Endothelial cell of umbilical vein (primary cell): ENCODE results near the gene IL32. TPM values are rescaled to one million over a fixed set of nuclear protein-coding genes. Genes with fewer than 3 reads are reported as not detected.

Experiments used
- BruUV-seq: library from RNA; stranded (reverse); fragments of 400-500 nt; replicated peaks from 2 replicates; lab custom pipeline; 2021; lab: Mats Ljungman, UMichigan
- CTCF ChIA-PET: fragments of 300-600, 350-600 bp; sonication (Branson Sonifier 250); formaldehyde crosslinking; loops from one replicate; lab custom pipeline; 2021; ENCODE audit warnings: antibody characterized with exemption, inconsistent platforms; lab: Charles Lee
- POLR2A ChIA-PET: fragments of 300-600, 350-600 bp; sonication (Branson Sonifier 250); formaldehyde crosslinking; loops from one replicate; lab custom pipeline; 2021; ENCODE audit warnings: antibody characterized with exemption, inconsistent platforms; lab: Charles Lee
- DNase-seq: peaks from one replicate; pipeline ENCODE4 v3.0.0-alpha.2; 2011; ENCODE audit warnings: low read depth, low spot score
- FAIRE-seq: peaks from 2 replicates; lab custom pipeline; 2011; peaks lifted over from hg19 to GRCh38; lab: Jason Lieb, UNC
- H2AFZ ChIP-seq: 2 replicates; pipeline ENCODE4 v1.6.0; 2012; ENCODE audit warnings: low read depth, low read length, control low read depth, inconsistent platforms
- H3K27ac ChIP-seq: 2 replicates; pipeline ENCODE4 v1.5.1; 2011; ENCODE audit warnings: low read depth, mild to moderate bottlenecking, control low read depth, low read length, moderate library complexity; ENCODE audit not compliant: insufficient read depth
- H3K27me3 ChIP-seq, 2 experiments: 2 replicates each; pipeline versions ENCODE4 v1.6.0 to v1.6.1; 2011; ENCODE audit warnings: low read length in 2 of 2, mixed read lengths in 1 of 2; ENCODE audit not compliant: control insufficient read depth in 2 of 2, insufficient read depth in 2 of 2
- H3K36me3 ChIP-seq, 2 experiments: 2 replicates in 1 of 2; 3 replicates in 1 of 2; pipeline ENCODE4 v1.5.1; 2011; ENCODE audit warnings: low read length in 2 of 2, mild to moderate bottlenecking in 1 of 2, moderate library complexity in 1 of 2; ENCODE audit not compliant: control insufficient read depth in 2 of 2, insufficient read depth in 2 of 2; ENCODE audit errors: extremely low read depth in 1 of 2
- H3K4me1 ChIP-seq: 3 replicates; pipeline ENCODE4 v1.5.1; 2011; ENCODE audit warnings: mild to moderate bottlenecking, low read length; ENCODE audit not compliant: control insufficient read depth, insufficient read depth; ENCODE audit errors: extremely low read depth
- H3K4me2 ChIP-seq: 2 replicates; pipeline ENCODE4 v1.6.1; 2011; ENCODE audit warnings: low read length, control low read depth, mixed read lengths; ENCODE audit not compliant: insufficient read depth
- H3K4me3 ChIP-seq, 3 experiments: fragments of 200-600 bp in 1 of 3; sonication (generic), shearing (Covaris generic) in 1 of 3; replicated peaks in 1 of 3; 2 replicates each; pipeline ENCODE4 v1.5.1; 2011 to 2016; ENCODE audit warnings: control low read depth in 3 of 3, low read length in 3 of 3, mild to moderate bottlenecking in 2 of 3, inconsistent platforms in 1 of 3, low read depth in 1 of 3, moderate library complexity in 1 of 3; ENCODE audit not compliant: insufficient read depth in 1 of 3
- H3K79me2 ChIP-seq: 2 replicates; pipeline ENCODE4 v1.6.0; 2012; ENCODE audit warnings: low read length, inconsistent platforms; ENCODE audit not compliant: control insufficient read depth, insufficient read depth
- H3K9ac ChIP-seq: replicated peaks from 2 replicates; pipeline ENCODE3; 2011; ENCODE audit warnings: low read length, control low read depth; ENCODE audit not compliant: insufficient read depth; ENCODE audit errors: extremely low read depth
- H3K9me1 ChIP-seq: replicated peaks from 3 replicates; pipeline ENCODE4 v1.6.0; 2011; ENCODE audit warnings: mild to moderate bottlenecking, low read length; ENCODE audit not compliant: control insufficient read depth, insufficient read depth; ENCODE audit errors: extremely low read depth
- H3K9me3 ChIP-seq: replicated peaks from 2 replicates; pipeline ENCODE4 v1.5.1; 2012; ENCODE audit warnings: low read length, inconsistent platforms; ENCODE audit not compliant: control insufficient read depth, insufficient read depth
- H4K20me1 ChIP-seq: replicated peaks from 2 replicates; pipeline ENCODE3; 2011; ENCODE audit warnings: mild to moderate bottlenecking, low read length; ENCODE audit not compliant: control insufficient read depth, insufficient read depth; ENCODE audit errors: extremely low read depth
- CTCF ChIP-seq, 2 donors: IDR thresholded peaks; 1 replicate in 1 of 2; 2 replicates in 1 of 2; pipeline ENCODE4 v1.5.1; 2011; ENCODE audit warnings: low read length in 2 of 2, mild to moderate bottlenecking in 2 of 2, moderate library complexity in 2 of 2, control low read depth in 1 of 2, inconsistent platforms in 1 of 2, low read depth in 1 of 2; ENCODE audit not compliant: insufficient read depth in 1 of 2; ENCODE audit errors: extremely low read depth in 1 of 2
- EZH2 ChIP-seq: IDR thresholded peaks from 2 replicates; pipeline ENCODE4 v1.6.1; 2012; ENCODE audit warnings: borderline replicate concordance, low read depth, mild to moderate bottlenecking, moderate library complexity, low read length, inconsistent platforms; ENCODE audit not compliant: severe bottlenecking
- FOS ChIP-seq: IDR thresholded peaks from 2 replicates; pipeline ENCODE4 v1.6.1; 2011; ENCODE audit warnings: mild to moderate bottlenecking, low read length, moderate library complexity, borderline replicate concordance; ENCODE audit not compliant: insufficient read depth
- GATA2 ChIP-seq: IDR thresholded peaks from 2 replicates; pipeline ENCODE4 v1.7.0; 2011; ENCODE audit warnings: low read depth, mild to moderate bottlenecking, moderate library complexity, mixed read lengths, low read length; ENCODE audit not compliant: insufficient read length, insufficient read depth
- JUN ChIP-seq: IDR thresholded peaks from 2 replicates; pipeline ENCODE4 v1.6.1; 2011; ENCODE audit warnings: borderline replicate concordance, low read depth; ENCODE audit not compliant: insufficient read length, insufficient read depth
- MYC ChIP-seq: IDR thresholded peaks from one replicate; pipeline ENCODE4 v1.6.1; 2011; ENCODE audit warnings: mild to moderate bottlenecking, low read depth, low read length
- POLR2A ChIP-seq: IDR thresholded peaks from 2 replicates; pipeline ENCODE4 v1.6.1; 2012; ENCODE audit warnings: low read depth, mild to moderate bottlenecking, control low read depth, low read length
- POLR2AphosphoS5 ChIP-seq: IDR thresholded peaks from 2 replicates; pipeline ENCODE4 v1.6.1; 2012; ENCODE audit warnings: low read depth, mild to moderate bottlenecking, control low read depth, low read length, moderate library complexity; ENCODE audit not compliant: insufficient read depth
- dilution Hi-C: fragments of 300-500 bp; cut with MboI; formaldehyde crosslinking; loops from one replicate; pipeline ENCODE4 v1.15.0; 2019; ENCODE audit warnings: low sequenced_read_pairs; ENCODE audit not compliant: extremely low pct_ligation_motif_present
- intact Hi-C: fragments of 100-400 bp; cut with micrococcal nuclease; formaldehyde crosslinking; loops from one replicate; pipeline ENCODE4 v1.10.0; 2022
- polyA plus RNA-seq, 4 experiments: library from polyadenylated mRNA; depleted of rRNA in 3 of 4; stranded (reverse) in 3 of 4; unstranded in 1 of 4; fragments of >200 nt; gene quantifications; 2 replicates each; pipeline versions ENCODE4 v1.2.1 to v1.2.3, GENCODE V29; 2011 to 2012; ENCODE audit warnings: missing spikeins in 1 of 4
- total RNA-seq: library from RNA; stranded (reverse); gene quantifications from 2 replicates; pipeline ENCODE4 v1.2.3, GENCODE V29; 2021
- TF ChIP-seq, protein P1 (sequence below): IDR thresholded peaks from 2 replicates; pipeline ENCODE4 v1.6.1; 2011; ENCODE audit not compliant: insufficient read depth, insufficient read length

IL32 gene
- total and polyA plus RNA-seq, 2 donors (not counting 3 experiments of a cell fraction or from before 2014, with no cell fraction given) = 55.7 to 336 TPM

GRCh38 chr16:3074860-3075522 is 9.6 kb downstream of the IL32 start:
- H3K9me3 ChIP-seq = no peaks in the 10 kb centered on the region
- dilution Hi-C loops (no loop called here), intact Hi-C loops (no loop called here)
- H2AFZ ChIP-seq = no peak overlapping the region
- H3K27me3 ChIP-seq = peaks cover 0 to 2% of the 10 kb centered on the region in 2 experiments
- no peak overlapping the region for H3K9ac ChIP-seq
- no peak overlapping the region for H3K4me3 ChIP-seq
- H3K4me1 ChIP-seq = no peaks in the 10 kb centered on the region
- FAIRE-seq = no peak
- no peaks in the 10 kb centered on the region for H4K20me1 ChIP-seq
- H3K4me2 ChIP-seq = no peak overlapping the region
- TF ChIP-seq EZH2 = no peak
- TF ChIP-seq, protein P1, sequence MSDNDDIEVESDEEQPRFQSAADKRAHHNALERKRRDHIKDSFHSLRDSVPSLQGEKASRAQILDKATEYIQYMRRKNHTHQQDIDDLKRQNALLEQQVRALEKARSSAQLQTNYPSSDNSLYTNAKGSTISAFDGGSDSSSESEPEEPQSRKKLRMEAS = no peak
- no peak for TF ChIP-seq FOS
- no peak for TF ChIP-seq MYC
- no peak for TF ChIP-seq POLR2AphosphoS5
- TF ChIP-seq GATA2 = no peak
- no peak for TF ChIP-seq POLR2A
- no peak for TF ChIP-seq CTCF (IDR thresholded peaks at IDR 0.05; ENCODE audit: extremely low read depth in 1 of 2, insufficient read depth in 1 of 2, low read depth in 1 of 2, low read length in 2 of 2)
- no peak for TF ChIP-seq JUN
- no peaks in the 10 kb centered on the region for H3K9me1 ChIP-seq
- no TSS peak for BruUV-seq
- no peaks in the 10 kb centered on the region for H3K36me3 ChIP-seq
- no peak for DNase-seq
- no peak overlapping the region for H3K27ac ChIP-seq
- ChIA-PET CTCF (no interaction called here), POLR2A (no interaction called here)
- H3K79me2 ChIP-seq = no peaks in the 10 kb centered on the region
